D721Med (cell line): ENCODE results near the gene ENKUR.

Experiments used
- DNase-seq: peaks from one replicate; pipeline ENCODE4 v3.0.0; 2011; ENCODE audit warnings: low spot score; ENCODE audit not compliant: insufficient read length
- FAIRE-seq: peaks from 2 replicates; lab custom pipeline; 2011; peaks lifted over from hg19 to GRCh38; lab: Jason Lieb, UNC
- TF ChIP-seq, protein P1 (sequence below): IDR thresholded peaks from 2 replicates; pipeline ENCODE4 v1.5.1; 2012; ENCODE audit warnings: mild to moderate bottlenecking, control low read depth; ENCODE audit not compliant: insufficient read depth; ENCODE audit errors: missing control alignments

The ENKUR gene

DNA sequence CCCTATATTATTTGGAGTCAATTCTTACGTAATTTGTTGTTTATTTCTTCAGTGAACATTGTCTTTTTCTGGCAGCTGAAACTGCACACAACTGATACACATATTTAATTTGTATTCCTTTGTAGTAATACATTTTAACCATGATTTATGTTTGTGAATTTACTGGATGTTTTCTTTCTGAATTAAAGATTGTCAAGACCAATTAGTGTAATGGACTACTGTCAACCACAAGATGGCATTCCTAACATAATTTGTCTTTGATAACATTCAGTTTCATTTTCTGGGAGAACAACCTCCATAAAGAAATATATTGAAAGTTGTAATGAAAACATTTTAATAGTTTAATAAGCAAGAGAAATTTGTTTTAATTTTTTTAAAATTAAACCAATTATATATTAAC, 10.5 kb upstream of the ENKUR start:
- FAIRE-seq (no peak), DNase-seq (no peak)
- TF ChIP-seq, protein P1, sequence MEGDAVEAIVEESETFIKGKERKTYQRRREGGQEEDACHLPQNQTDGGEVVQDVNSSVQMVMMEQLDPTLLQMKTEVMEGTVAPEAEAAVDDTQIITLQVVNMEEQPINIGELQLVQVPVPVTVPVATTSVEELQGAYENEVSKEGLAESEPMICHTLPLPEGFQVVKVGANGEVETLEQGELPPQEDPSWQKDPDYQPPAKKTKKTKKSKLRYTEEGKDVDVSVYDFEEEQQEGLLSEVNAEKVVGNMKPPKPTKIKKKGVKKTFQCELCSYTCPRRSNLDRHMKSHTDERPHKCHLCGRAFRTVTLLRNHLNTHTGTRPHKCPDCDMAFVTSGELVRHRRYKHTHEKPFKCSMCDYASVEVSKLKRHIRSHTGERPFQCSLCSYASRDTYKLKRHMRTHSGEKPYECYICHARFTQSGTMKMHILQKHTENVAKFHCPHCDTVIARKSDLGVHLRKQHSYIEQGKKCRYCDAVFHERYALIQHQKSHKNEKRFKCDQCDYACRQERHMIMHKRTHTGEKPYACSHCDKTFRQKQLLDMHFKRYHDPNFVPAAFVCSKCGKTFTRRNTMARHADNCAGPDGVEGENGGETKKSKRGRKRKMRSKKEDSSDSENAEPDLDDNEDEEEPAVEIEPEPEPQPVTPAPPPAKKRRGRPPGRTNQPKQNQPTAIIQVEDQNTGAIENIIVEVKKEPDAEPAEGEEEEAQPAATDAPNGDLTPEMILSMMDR: peak; percentile 28

DNA sequence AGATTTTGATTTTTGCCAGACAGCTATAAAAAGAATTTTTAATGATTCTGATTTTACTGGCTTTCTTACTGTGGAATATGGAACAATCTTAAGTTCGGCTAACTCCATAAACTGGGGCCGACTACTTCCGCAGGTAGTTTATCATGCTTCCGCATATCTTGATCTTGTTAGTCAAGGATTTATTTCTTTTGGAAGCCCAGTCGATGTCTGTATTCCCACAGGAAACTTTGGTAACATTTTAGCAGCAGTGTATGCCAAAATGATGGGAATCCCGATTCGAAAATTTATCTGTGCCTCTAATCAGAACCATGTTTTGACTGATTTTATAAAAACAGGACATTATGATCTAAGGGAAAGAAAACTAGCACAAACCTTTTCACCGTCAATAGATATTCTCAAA, 8.6 kb upstream of the ENKUR start:
- TF ChIP-seq, protein P1: no peak
- DNase-seq: no peak
- FAIRE-seq: no peak

DNA sequence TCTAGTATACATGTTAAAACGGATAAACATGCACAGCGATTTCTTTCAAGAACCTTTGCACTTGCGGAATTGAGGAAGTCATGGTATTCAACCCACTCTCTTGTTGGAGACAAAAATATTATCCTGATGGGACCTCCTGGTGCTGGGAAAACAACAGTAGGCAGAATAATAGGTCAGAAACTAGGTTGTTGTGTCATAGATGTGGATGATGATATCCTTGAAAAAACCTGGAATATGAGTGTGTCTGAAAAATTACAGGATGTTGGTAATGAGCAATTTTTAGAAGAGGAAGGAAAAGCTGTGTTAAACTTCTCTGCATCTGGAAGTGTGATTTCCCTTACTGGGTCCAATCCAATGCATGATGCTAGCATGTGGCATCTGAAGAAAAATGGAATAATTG, 7.3 kb upstream of the ENKUR start:
- TF ChIP-seq, protein P1: no peak
- FAIRE-seq (no peak), DNase-seq (no peak)

DNA sequence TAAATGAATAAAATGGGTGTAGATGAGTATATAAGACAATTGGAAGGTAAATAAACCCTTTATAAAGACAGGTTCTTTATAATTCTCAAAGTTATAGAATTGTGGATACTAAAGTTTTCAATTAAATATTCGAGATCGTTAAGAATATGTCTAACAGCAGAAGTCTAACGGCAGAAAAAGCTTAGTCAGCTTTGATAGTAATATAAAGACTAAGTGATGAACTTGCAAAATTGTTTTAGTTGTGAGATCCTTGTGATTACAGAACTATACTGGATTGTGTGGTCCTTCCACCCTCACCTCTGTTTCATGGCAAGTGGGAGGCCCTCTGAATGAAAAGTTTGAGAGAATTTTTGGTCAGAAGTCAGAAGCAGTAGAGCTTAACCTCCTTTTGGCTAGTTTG, 2.7 kb upstream of the ENKUR start:
- FAIRE-seq: no peak
- no peak for DNase-seq
- TF ChIP-seq, protein P1: no peak

DNA sequence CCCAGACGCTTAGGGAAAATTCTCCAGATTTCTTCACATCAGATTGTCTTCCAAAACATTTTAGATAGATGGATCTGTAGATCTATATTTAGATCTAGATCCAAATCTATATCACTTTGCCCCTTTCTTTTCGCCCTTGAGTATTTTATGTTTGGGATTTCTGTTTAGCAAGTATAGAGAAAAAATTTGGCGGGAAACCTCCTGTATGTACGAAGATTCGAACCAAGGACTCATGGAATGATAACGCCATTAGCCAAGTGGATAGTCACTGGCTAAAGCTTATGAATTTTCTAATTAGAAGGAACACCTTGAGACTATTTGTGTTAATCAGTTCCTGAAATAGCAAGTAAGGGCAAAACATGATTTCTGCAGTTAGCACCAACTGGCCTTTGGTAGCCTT, 1.7 kb upstream of the ENKUR start:
- FAIRE-seq (no peak), DNase-seq (no peak)
- TF ChIP-seq, protein P1: no peak

DNA sequence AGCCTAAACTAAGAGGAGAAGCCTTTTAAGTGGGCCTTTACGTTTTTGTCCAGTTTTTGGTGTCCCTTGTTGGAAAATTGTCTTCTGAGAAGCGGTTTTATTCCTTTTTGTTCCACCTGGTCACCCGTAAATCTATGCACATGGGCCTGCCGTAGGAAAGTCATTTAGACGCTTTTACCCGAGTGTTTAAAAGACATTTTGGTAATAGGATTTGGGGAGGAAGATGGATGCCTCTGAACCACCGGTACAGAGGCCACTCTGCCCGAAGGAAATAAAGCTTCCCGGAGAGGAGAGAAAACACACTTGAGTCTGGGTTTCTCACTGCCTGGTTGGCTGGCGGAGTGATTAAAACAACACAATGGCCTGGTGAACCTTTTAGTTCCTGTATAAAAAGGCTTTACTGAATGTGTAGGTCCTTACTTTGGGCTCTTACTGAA, 1.2 kb upstream of the ENKUR start:
- DNase-seq (no peak), FAIRE-seq (no peak)
- TF ChIP-seq, protein P1: no peak

DNA sequence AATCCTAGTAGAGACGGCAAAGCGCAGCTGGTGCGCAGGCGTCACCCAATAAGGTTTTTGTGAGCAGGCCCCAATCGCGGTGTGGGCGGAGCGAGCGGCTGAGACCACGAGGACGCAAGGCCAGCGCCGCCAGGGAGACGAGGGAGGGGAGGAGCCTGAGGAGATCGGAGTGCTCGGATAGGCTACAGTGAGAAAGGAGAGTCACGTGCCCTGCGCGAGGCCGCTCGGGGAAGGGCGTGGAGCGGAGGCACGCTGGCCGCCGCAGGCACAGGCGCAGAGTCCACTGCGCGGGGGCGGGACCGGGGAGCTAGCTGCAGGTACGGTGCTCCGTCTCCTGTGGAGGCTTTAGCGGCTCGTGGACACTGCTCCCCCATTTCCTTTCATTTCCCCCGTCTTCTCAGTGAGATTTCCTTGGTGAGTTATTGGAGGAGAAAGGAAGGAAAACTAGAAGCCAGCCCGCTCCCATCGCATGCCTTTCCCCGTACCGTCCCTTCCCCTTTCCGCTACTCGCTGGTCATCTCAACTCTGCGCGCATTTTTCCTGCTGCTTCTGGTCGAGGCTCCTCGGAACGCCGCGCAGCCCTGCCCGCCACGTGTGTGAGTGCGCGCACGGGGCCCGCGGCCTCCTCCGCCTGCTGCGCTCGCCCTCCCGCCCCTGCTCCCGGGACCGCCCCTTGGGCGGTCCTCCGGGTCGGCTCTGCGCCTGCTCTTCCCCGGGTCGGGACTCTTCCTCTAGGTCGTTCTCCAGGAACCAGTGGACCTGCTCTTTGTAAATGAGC, 607 bp upstream of the ENKUR start, which contains the start of gene THNSL1:
Gene THNSL1 (plus strand): TSS at position 237 of the 778 bp plus-strand sequence. CDS start 6,612 bp downstream, outside the sequence.
- no peak for FAIRE-seq
- peak; percentile 60 for DNase-seq
- TF ChIP-seq, protein P1: no peak
